Ovary (tissue), 9 donors: ENCODE measurements around the gene SP6. TPM values are rescaled to one million over a fixed set of nuclear protein-coding genes. Genes with fewer than 3 reads are reported as not detected.

ENCODE experiments used
- DNase-seq, 5 donors: peaks; one replicate each; pipeline ENCODE4 v3.0.0-alpha.2; 2019 to 2020
- H3K27ac ChIP-seq, 2 donors: fragments of 200-600 bp; one replicate each; pipeline versions ENCODE4 v1.5.1 to v1.8.0; 2019 to 2022
- H3K27me3 ChIP-seq: fragments of 200-600 bp; one replicate; pipeline ENCODE4 v1.8.0; 2022
- H3K36me3 ChIP-seq: fragments of 200-600 bp; sonication (generic); one replicate; pipeline ENCODE4 v1.5.1; 2019
- H3K4me1 ChIP-seq: one replicate; pipeline ENCODE4 v1.8.1; 2013; ENCODE audit warnings: mild to moderate bottlenecking, moderate library complexity; ENCODE audit not compliant: insufficient read depth
- H3K4me3 ChIP-seq: fragments of 200-600 bp; sonication (generic); one replicate; pipeline ENCODE4 v1.5.1; 2017
- H3K9me3 ChIP-seq, 2 donors: fragments of 200-600 bp in 1 of 2; sonication (generic) in 1 of 2; one replicate each; pipeline versions ENCODE4 v1.5.1 to v1.8.1; 2013 to 2019; ENCODE audit warnings: mild to moderate bottlenecking in 1 of 2, moderate library complexity in 1 of 2
- EP300 ChIP-seq: sonication (generic); formaldehyde crosslinking; IDR thresholded peaks from one replicate; pipeline ENCODE4 v1.6.1; 2017; ENCODE audit warnings: antibody characterized with exemption
- POLR2A ChIP-seq: fragments of 450-650 bp; IDR thresholded peaks from one replicate; pipeline ENCODE4 v1.6.1; 2017; ENCODE audit warnings: antibody characterized with exemption, mild to moderate bottlenecking, moderate library complexity
- WGBS, 3 donors: extraction: QIAGEN DNeasy Blood & Tissue Kit in 1 of 3; methylation state at CpG; one replicate each; pipeline versions ENCODE4 v1.1.5 to v1.1.7; 2013 to 2017; 5-methylcytosine and 5-hydroxymethylcytosine counted together
- intact Hi-C, 4 donors: fragments of 100-400 bp; cut with DNase I; formaldehyde crosslinking; loops; one replicate each; pipeline versions ENCODE4 v1.11.0 to v1.15.1; 2022 to 2023
- polyA plus RNA-seq, 2 donors: library from polyadenylated mRNA; stranded (reverse); fragments of 200-250 nt in 1 of 2; fragments of 350-450 nt in 1 of 2; fragmentation: Illumina TruSeq in 1 of 2; extraction: RNeasy Lipid Tissue Mini Kit (QIAGEN cat#74804) in 1 of 2; gene quantifications; one replicate each; pipeline ENCODE4 v1.2.3, GENCODE V29; 2013 to 2014
- total RNA-seq, 7 donors: library from RNA; depleted of rRNA in 2 of 7; stranded (reverse); fragments of >200 nt in 2 of 7; fragmentation: NEBNext Ultra II Directional in 3 of 7; extraction: Animal tissue kit (Norgen Biotek cat#: 25700) in 3 of 7; gene quantifications; one replicate each; pipeline versions ENCODE4 v1.1.0 to v1.2.4, GENCODE V29; 2016 to 2023
- TF ChIP-seq, protein P1 (sequence below), 3 donors: fragments of 450-650 bp in 2 of 3; fragments of 200-600 bp in 1 of 3; IDR thresholded peaks; one replicate each; pipeline versions ENCODE4 v1.5.1 to v1.8.0; 2016 to 2022; ENCODE audit warnings: antibody characterized with exemption in 3 of 3, mild to moderate bottlenecking in 1 of 3
- donor health status: DM: no; HTN: no; CAD: no; lungs with moderate emphysema.
- donor health status: DM: no; HTN: no; CAD: no.
- donor health status: Bipolar disorder and iron deficiency.
- donor health status: DM: yes; HTN: yes; CAD: no.
- donor health status: DM: no; HTN: no; CAD: no.
- donor health status: DM: yes; HTN: yes; CAD: no.

SP6 gene
- total and polyA plus RNA-seq, 9 donors = 0.25 to 4.3 (median 1.1) TPM

GRCh38 chr17:47847341-47848197, 3.4 kb downstream of the SP6 start:
- H3K27ac ChIP-seq = no peak overlapping the region
- H3K36me3 ChIP-seq = no peaks in the 10 kb centered on the region
- peaks cover 2% of the 10 kb centered on the region for H3K4me1 ChIP-seq
- 47 to 73% (median 55%) methylated on average over 57 to 71 of the region's 71 CpGs for whole genome bisulfite sequencing, 3 donors
- no peak overlapping the region for H3K4me3 ChIP-seq
- H3K27me3 ChIP-seq = no peaks in the 10 kb centered on the region
- intact Hi-C loops = loop anchor here in 2 of 4 donors (2.0 to 10.0 kb wide), 3 partner anchors 35 to 107 kb away; partner anchors contain the start of gene PRR15L (in 1 of the 2)
- no peak for DNase-seq
- H3K9me3 ChIP-seq = no peaks in the 10 kb centered on the region
- TF ChIP-seq EP300 = no peak
- no peak for TF ChIP-seq POLR2A
- TF ChIP-seq, protein P1, sequence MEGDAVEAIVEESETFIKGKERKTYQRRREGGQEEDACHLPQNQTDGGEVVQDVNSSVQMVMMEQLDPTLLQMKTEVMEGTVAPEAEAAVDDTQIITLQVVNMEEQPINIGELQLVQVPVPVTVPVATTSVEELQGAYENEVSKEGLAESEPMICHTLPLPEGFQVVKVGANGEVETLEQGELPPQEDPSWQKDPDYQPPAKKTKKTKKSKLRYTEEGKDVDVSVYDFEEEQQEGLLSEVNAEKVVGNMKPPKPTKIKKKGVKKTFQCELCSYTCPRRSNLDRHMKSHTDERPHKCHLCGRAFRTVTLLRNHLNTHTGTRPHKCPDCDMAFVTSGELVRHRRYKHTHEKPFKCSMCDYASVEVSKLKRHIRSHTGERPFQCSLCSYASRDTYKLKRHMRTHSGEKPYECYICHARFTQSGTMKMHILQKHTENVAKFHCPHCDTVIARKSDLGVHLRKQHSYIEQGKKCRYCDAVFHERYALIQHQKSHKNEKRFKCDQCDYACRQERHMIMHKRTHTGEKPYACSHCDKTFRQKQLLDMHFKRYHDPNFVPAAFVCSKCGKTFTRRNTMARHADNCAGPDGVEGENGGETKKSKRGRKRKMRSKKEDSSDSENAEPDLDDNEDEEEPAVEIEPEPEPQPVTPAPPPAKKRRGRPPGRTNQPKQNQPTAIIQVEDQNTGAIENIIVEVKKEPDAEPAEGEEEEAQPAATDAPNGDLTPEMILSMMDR (IDR thresholded peaks at IDR 0.05) = no peak

- Histone ChIP-seq H3K36me3 (no peaks in the 10 kb centered on the region), H3K9me3 (no peaks in the 10 kb centered on the region), H3K27me3 (no peaks in the 10 kb centered on the region), H3K4me3 (no peak overlapping the region), H3K27ac (no peak overlapping the region), H3K4me1 (peaks cover 2% of the 10 kb centered on the region)
- no peak for DNase-seq
- WGBS, 3 donors = 46 to 64% (median 59%) methylated on average over 31 of the region's 31 CpGs
- TF ChIP-seq, protein P1 (IDR thresholded peaks at IDR 0.05) = no peak
- no peak for TF ChIP-seq POLR2A
- TF ChIP-seq EP300 = no peak
- intact Hi-C loops = loop anchor here in 2 of 4 donors (2.0 to 10.0 kb wide), 3 partner anchors 35 to 108 kb away; partner anchors contain the start of gene PRR15L (in 1 of the 2)
These were observed 4.1 kb downstream of the SP6 start for GRCh38 chr17:47846716-47847340.

DNA sequence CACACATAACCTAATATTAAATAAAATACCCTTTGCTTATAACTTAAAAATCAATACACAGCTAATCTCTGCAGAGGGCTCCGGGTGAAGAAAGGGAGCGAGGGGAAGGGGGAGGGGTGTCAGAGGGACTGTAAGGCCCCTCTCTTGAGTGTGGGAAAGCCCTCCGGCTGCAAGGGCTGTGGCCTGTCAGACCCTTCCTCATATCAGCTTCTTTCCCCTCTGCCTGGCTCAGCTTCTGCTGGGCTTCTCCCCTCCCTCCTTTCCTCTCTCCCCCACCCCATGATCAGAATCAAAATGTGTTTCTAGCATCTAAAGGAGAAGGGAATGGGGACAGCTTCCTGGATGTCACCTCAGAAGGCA, 5.3 kb downstream of the SP6 start:
- intact Hi-C loops = loop anchor here in 2 of 4 donors (2.0 to 10.0 kb wide), 3 partner anchors 37 to 109 kb away; partner anchors contain the start of gene PRR15L (in 1 of the 2)
- Histone ChIP-seq H3K9me3 (no peaks in the 10 kb centered on the region), H3K4me3 (no peak overlapping the region), H3K36me3 (no peaks in the 10 kb centered on the region), H3K4me1 (peaks cover 2% of the 10 kb centered on the region), H3K27me3 (no peaks in the 10 kb centered on the region), H3K27ac (no peak overlapping the region)
- 77 to 83% (median 79%) methylated on average over 3 of the region's 3 CpGs for WGBS, 3 donors
- DNase-seq = no peak
- no peak for TF ChIP-seq EP300
- no peak for TF ChIP-seq POLR2A
- TF ChIP-seq, protein P1 (IDR thresholded peaks at IDR 0.05) = no peak

DNA sequence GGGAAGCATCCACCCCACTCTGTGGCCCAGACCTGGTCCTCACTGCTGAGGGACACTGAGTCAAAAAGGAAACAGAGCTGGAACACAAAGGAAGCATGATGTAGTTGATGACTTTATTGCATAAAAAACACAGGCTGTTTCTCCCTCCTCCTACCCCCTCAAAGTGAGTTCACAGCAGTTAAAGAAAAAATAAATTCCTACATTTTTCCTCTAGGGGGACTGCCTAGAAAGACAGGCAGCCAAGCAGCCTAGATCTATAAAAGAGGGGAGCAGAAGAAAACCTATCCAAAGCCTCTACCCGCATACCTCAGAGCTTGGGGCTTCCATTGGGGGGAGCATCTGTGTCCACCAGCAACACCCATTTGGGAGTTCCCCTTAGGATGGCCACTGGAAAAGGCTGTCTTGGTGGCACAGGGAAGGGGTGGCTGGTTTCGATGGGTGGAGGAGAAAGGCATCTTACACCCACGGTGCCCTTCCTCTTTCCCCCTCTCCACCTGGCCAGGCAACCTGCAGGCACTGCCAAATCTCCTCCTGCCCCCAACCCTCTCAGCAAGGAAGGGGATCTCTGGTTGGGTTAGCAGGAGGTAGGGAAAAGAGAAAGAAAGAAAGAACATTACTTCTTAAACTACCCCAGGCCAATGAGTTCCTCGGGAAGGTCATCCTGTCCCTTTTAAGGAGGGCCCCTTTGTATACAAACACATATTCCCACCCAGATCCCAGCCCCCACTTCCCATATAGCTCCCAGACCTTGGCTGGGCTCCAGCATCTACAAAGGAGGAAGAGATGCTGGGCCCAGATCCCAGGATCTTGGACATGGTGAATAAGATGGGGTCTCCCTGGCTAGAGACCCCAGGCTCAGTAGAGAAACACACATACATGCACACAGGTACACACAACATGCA, 5.9 kb downstream of the SP6 start:
- Histone ChIP-seq H3K27ac (no peak overlapping the region), H3K4me1 (peaks cover 4% of the 10 kb centered on the region), H3K9me3 (no peaks in the 10 kb centered on the region), H3K36me3 (no peaks in the 10 kb centered on the region), H3K4me3 (no peak overlapping the region), H3K27me3 (no peaks in the 10 kb centered on the region)
- DNase-seq = no peak
- WGBS, 3 donors = 48 to 56% (median 53%) methylated on average over 4 of the region's 4 CpGs
- TF ChIP-seq, protein P1 (IDR thresholded peaks at IDR 0.05) = no peak
- TF ChIP-seq EP300 (no peak), POLR2A (no peak)
- intact Hi-C loops = loop anchor here in 2 of 4 donors (5.0 to 10.0 kb wide), 3 partner anchors 37 to 172 kb away; partner anchors contain the start of gene PRR15L (in 1 of the 2)
